ENCODE data around the gene GPR156.

DNA sequence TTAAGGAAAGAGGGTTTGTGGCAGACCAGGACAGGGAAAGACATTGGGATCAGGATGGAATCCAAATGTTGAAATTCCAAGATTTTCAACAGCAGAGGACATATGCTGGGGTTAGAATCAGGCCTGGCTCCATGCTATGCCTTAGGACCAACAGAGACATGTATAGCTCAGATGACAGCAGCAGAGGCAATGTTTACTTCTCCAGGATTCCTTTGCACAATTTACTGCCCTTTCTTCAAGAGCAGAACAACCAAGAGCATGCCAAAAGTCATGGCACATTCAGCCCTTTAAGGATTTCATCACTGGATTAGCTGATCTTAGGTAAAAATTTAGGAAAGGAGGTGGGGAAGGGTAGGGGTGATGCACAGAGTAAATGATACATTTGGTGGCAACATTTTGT, 121.2 kb downstream of the GPR156 start:
- no peak for TF ChIP-seq SIN3B (IDR thresholded peaks at IDR 0.05; ENCODE audit: low read depth)
- TF ChIP-seq TRIM24 (IDR thresholded peaks at IDR 0.05), result no peak
- TF ChIP-seq, protein P1, sequence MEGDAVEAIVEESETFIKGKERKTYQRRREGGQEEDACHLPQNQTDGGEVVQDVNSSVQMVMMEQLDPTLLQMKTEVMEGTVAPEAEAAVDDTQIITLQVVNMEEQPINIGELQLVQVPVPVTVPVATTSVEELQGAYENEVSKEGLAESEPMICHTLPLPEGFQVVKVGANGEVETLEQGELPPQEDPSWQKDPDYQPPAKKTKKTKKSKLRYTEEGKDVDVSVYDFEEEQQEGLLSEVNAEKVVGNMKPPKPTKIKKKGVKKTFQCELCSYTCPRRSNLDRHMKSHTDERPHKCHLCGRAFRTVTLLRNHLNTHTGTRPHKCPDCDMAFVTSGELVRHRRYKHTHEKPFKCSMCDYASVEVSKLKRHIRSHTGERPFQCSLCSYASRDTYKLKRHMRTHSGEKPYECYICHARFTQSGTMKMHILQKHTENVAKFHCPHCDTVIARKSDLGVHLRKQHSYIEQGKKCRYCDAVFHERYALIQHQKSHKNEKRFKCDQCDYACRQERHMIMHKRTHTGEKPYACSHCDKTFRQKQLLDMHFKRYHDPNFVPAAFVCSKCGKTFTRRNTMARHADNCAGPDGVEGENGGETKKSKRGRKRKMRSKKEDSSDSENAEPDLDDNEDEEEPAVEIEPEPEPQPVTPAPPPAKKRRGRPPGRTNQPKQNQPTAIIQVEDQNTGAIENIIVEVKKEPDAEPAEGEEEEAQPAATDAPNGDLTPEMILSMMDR (IDR thresholded peaks at IDR 0.05 in 2 of 3, conservative IDR thresholded peaks at IDR 0.05 in 1 of 3; ENCODE audit: insufficient read depth in 2 of 3, low read depth in 1 of 3, low read length in 3 of 3), result no peak
- TF ChIP-seq XRCC3 (IDR thresholded peaks at IDR 0.05), result no peak
- no peak for TF ChIP-seq CEBPB (tag; IDR thresholded peaks at IDR 0.05)
- TF ChIP-seq RFX5 (IDR thresholded peaks at IDR 0.05; ENCODE audit: low read depth, low read length), result no peak
- no peak for TF ChIP-seq DNMT1 (IDR thresholded peaks at IDR 0.05)
- TF ChIP-seq SMARCB1 (IDR thresholded peaks at IDR 0.05; ENCODE audit: insufficient read length, low read depth), result no peak
- no peak for TF ChIP-seq MYBL2 (IDR thresholded peaks at IDR 0.05; ENCODE audit: low read depth)
- no peak for TF ChIP-seq MYBL2 (CRISPR knock-in tag; IDR thresholded peaks at IDR 0.05; ENCODE audit: borderline replicate concordance)
- TF ChIP-seq MAFK (IDR thresholded peaks at IDR 0.05; ENCODE audit: low read length), result no peak
- no peak for TF ChIP-seq SP2 (IDR thresholded peaks at IDR 0.05; ENCODE audit: extremely low read depth, low read depth, low read length, poor library complexity, severe bottlenecking)
- TF ChIP-seq, protein P2, sequence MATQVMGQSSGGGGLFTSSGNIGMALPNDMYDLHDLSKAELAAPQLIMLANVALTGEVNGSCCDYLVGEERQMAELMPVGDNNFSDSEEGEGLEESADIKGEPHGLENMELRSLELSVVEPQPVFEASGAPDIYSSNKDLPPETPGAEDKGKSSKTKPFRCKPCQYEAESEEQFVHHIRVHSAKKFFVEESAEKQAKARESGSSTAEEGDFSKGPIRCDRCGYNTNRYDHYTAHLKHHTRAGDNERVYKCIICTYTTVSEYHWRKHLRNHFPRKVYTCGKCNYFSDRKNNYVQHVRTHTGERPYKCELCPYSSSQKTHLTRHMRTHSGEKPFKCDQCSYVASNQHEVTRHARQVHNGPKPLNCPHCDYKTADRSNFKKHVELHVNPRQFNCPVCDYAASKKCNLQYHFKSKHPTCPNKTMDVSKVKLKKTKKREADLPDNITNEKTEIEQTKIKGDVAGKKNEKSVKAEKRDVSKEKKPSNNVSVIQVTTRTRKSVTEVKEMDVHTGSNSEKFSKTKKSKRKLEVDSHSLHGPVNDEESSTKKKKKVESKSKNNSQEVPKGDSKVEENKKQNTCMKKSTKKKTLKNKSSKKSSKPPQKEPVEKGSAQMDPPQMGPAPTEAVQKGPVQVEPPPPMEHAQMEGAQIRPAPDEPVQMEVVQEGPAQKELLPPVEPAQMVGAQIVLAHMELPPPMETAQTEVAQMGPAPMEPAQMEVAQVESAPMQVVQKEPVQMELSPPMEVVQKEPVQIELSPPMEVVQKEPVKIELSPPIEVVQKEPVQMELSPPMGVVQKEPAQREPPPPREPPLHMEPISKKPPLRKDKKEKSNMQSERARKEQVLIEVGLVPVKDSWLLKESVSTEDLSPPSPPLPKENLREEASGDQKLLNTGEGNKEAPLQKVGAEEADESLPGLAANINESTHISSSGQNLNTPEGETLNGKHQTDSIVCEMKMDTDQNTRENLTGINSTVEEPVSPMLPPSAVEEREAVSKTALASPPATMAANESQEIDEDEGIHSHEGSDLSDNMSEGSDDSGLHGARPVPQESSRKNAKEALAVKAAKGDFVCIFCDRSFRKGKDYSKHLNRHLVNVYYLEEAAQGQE (IDR thresholded peaks at IDR 0.05; ENCODE audit: borderline replicate concordance), result no peak
- TF ChIP-seq, protein P2 (CRISPR knock-in tag; IDR thresholded peaks at IDR 0.05; ENCODE audit: low read depth), result no peak
- TF ChIP-seq, protein P3, sequence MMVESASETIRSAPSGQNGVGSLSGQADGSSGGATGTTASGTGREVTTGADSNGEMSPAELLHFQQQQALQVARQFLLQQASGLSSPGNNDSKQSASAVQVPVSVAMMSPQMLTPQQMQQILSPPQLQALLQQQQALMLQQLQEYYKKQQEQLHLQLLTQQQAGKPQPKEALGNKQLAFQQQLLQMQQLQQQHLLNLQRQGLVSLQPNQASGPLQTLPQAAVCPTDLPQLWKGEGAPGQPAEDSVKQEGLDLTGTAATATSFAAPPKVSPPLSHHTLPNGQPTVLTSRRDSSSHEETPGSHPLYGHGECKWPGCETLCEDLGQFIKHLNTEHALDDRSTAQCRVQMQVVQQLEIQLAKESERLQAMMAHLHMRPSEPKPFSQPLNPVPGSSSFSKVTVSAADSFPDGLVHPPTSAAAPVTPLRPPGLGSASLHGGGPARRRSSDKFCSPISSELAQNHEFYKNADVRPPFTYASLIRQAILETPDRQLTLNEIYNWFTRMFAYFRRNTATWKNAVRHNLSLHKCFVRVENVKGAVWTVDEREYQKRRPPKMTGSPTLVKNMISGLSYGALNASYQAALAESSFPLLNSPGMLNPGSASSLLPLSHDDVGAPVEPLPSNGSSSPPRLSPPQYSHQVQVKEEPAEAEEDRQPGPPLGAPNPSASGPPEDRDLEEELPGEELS (CRISPR knock-in tag; IDR thresholded peaks at IDR 0.05; ENCODE audit: borderline replicate concordance), result no peak

All from K562 (cell line).